Mesothelial cell of epicardium (in vitro differentiated cells): ENCODE data around the gene CCDC87. TPM values are rescaled to one million over a fixed set of nuclear protein-coding genes. Genes with fewer than 3 reads are reported as not detected.
"Not testable (repeated sequence)": the region's sequence is repeated elsewhere in the genome, so short reads cannot be mapped to it uniquely, and the experiment has no call there.

Source experiments
- DNase-seq, 2 experiments: peaks; one replicate each; pipeline ENCODE4 v3.0.0; 2021; ENCODE audit warnings: low spot score in 2 of 2; ENCODE audit not compliant: unreplicated experiment in 2 of 2
- H3K27ac Mint-ChIP-seq: 2 replicates; pipeline ENCODE4 v1.8.0; 2021; ENCODE audit warnings: mixed read lengths
- H3K27me3 Mint-ChIP-seq: 2 replicates; pipeline ENCODE4 v1.8.0; 2021; ENCODE audit warnings: low read depth, mixed read lengths
- H3K36me3 Mint-ChIP-seq: 2 replicates; pipeline ENCODE4 v1.8.0; 2021; ENCODE audit warnings: mixed read lengths
- H3K4me1 Mint-ChIP-seq: 2 replicates; pipeline ENCODE4 v1.8.0; 2021; ENCODE audit warnings: mixed read lengths
- H3K4me3 Mint-ChIP-seq: 2 replicates; pipeline ENCODE4 v1.8.0; 2021; ENCODE audit warnings: mild to moderate bottlenecking, moderate library complexity, mixed read lengths
- H3K9me3 Mint-ChIP-seq: 2 replicates; pipeline ENCODE4 v1.8.0; 2021; ENCODE audit warnings: mixed read lengths
- total RNA-seq: library from RNA; stranded (reverse); gene quantifications from 3 replicates; pipeline ENCODE4 v1.2.1, GENCODE V29; 2021
- TF ChIP-seq, protein P1 (sequence below): fragments of 200-600 bp; sonication (generic); IDR thresholded peaks from one replicate; pipeline ENCODE4 v1.5.0; 2021; ENCODE audit warnings: antibody characterized with exemption; ENCODE audit not compliant: unreplicated experiment

Gene CCDC87
- total RNA-seq, 1 donor from 2014 or later = 0.25 TPM

DNA sequence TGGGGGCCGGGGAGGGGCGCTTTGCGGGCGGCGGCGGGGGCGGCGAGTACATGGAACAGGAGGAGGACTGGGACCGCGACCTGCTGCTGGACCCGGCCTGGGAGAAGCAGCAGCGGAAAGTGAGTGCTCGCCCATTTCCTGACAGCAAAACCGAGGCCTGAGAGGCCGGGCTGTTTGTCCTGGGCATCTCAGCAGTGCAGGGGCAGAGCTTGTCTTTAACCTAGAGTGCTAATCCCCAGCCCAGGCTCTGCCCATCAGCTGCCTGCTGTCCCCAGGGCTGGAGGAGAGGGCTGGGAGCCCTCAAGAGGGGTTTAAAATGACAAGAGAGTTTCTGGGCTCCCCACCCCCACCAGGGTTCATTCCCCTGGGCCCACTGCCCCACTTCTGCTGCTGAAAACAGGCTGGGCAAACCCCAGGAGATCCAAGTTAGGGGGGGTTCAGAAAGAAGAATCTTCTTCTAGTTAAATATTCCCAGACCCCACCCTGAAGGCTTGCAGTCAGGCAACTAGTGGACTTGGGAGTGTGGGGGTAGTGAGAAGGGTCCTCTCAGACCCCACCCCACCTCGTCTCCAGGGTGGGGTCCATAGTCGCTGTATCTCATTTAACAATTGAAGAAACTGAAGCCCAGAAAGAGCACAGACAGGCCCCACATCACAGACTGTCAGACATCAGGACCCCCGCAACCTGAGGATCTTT lies 45.7 kb downstream of the CCDC87 start:
- TF ChIP-seq, protein P1, sequence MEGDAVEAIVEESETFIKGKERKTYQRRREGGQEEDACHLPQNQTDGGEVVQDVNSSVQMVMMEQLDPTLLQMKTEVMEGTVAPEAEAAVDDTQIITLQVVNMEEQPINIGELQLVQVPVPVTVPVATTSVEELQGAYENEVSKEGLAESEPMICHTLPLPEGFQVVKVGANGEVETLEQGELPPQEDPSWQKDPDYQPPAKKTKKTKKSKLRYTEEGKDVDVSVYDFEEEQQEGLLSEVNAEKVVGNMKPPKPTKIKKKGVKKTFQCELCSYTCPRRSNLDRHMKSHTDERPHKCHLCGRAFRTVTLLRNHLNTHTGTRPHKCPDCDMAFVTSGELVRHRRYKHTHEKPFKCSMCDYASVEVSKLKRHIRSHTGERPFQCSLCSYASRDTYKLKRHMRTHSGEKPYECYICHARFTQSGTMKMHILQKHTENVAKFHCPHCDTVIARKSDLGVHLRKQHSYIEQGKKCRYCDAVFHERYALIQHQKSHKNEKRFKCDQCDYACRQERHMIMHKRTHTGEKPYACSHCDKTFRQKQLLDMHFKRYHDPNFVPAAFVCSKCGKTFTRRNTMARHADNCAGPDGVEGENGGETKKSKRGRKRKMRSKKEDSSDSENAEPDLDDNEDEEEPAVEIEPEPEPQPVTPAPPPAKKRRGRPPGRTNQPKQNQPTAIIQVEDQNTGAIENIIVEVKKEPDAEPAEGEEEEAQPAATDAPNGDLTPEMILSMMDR = no peak
- peaks cover 13% of the 10 kb centered on the region for H3K4me1 Mint-ChIP-seq
- H3K9me3 Mint-ChIP-seq = no peaks in the 10 kb centered on the region
- peak overlapping the region; percentile 63 for H3K4me3 Mint-ChIP-seq
- peaks cover 6% of the 10 kb centered on the region for H3K36me3 Mint-ChIP-seq
- H3K27me3 Mint-ChIP-seq = peaks cover 3% of the 10 kb centered on the region
- DNase-seq = no peak
- no peak overlapping the region for H3K27ac Mint-ChIP-seq

DNA sequence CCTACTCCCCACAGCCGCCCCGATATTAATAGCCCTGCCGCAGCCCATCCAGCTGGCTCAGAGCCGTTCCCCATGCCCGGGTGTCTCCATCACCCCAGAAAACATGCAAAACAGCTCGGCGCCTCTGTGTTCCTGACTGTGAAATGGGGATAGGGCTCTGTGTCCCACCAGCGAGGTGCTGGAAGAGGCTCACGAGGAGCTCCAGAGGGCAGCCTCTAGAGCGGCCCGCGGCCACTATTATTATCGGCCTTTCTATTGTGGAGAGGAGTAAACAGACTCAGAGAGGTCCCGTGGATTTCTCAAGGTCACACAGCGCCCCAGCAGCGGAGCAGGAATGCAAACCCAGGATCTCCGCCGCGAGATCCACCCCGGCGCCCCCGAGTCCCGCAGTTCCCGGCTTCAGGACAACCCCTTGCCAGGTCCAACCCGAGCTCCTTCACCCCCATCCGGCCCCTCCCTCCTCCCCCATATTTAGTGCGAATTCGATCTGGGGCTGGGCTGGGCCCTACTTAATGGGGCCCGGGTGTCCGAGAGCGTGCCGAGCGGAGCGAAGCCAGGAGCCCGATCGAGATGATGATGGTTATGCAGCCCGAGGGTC lies 46.4 kb downstream of the CCDC87 start, which contains the start of gene ACTN3:
ACTN3 (plus strand) TSS at position 536 of the 598 bp plus-strand sequence; CDS start at position 571, 35 bp downstream.
- H3K4me1 Mint-ChIP-seq = peaks cover 13% of the 10 kb centered on the region
- H3K9me3 Mint-ChIP-seq = no peaks in the 10 kb centered on the region
- no peak within 1 kb of the TSS for H3K27ac Mint-ChIP-seq
- peaks cover 11% of the 10 kb centered on the region for H3K36me3 Mint-ChIP-seq
- H3K27me3 Mint-ChIP-seq = peaks cover 3% of the 10 kb centered on the region
- DNase-seq = no peak
- TF ChIP-seq, protein P1 = no peak
- H3K4me3 Mint-ChIP-seq = peak within 1 kb of the TSS; percentile 63

DNA sequence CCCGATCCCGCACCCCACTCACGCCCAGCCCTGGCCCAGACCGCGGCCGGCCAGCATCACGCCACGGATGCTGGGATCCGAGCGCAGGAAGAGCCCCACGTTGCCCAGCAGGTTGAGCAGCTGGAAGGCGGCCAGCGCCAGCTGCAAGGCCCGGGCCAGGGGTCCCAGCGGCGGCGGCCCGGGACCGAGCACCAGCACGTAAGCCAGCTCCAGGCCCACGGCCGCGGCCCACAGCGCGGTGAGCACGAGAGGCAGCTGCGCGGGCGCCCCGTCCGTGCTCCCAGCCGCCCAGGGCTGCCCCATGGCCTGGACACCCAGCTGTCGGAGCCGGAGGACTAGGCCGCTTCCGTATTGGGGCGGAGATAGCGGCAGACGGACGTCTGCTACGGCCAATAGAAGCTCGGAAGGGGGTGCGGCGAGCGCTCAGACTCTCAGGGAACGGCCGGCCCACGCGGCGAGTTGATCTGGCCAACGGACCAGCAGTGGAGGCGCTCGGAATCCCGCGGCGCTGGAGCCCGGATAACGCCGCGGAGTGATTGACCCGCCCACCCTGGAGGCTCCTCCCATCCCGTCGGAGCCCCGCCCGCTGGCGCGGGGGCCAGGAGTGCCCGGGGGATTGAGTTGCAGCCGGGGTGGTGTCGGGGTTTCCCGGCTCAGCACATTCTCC lies 47.0 kb downstream of the CCDC87 start, which contains the start of gene ZDHHC24:
ZDHHC24 (minus strand) TSS at position 348 of the 667 bp plus-strand sequence; CDS start at position 303, 45 bp downstream.
- Mint-ChIP-seq H3K9me3 (no peaks in the 10 kb centered on the region), H3K27ac (peak within 1 kb of the TSS; percentile 22), H3K4me1 (peaks cover 13% of the 10 kb centered on the region), H3K36me3 (peaks cover 15% of the 10 kb centered on the region), H3K4me3 (peak within 1 kb of the TSS; percentile 73), H3K27me3 (peaks cover 3% of the 10 kb centered on the region)
- TF ChIP-seq, protein P1 = no peak
- DNase-seq = peak; percentile 84 to 93

DNA sequence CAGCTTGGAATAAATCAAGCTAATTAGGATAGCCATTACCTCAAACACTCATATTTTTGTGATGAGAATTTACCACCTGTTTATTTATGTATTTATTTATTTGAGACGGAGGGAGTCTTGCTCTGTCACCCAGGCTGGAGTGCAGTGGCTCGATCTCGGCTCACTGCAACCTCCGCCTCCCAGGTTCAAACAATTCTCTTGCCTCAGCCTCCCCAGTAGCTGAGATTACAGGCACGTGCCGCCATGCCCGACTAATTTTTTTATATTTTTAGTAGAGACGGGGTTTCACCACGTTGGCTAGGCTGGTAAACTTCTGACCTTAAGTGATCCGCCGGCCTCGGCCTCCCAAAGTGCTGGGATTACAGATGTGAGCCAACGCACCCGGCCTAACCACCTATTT lies 47.9 kb downstream of the CCDC87 start:
- not testable (repeated sequence) for H3K27me3 Mint-ChIP-seq, H3K27ac Mint-ChIP-seq, DNase-seq, H3K9me3 Mint-ChIP-seq
- Mint-ChIP-seq H3K4me1 (peaks cover 13% of the 10 kb centered on the region), H3K4me3 (peak overlapping the region; percentile 73), H3K36me3 (peaks cover 15% of the 10 kb centered on the region)

DNA sequence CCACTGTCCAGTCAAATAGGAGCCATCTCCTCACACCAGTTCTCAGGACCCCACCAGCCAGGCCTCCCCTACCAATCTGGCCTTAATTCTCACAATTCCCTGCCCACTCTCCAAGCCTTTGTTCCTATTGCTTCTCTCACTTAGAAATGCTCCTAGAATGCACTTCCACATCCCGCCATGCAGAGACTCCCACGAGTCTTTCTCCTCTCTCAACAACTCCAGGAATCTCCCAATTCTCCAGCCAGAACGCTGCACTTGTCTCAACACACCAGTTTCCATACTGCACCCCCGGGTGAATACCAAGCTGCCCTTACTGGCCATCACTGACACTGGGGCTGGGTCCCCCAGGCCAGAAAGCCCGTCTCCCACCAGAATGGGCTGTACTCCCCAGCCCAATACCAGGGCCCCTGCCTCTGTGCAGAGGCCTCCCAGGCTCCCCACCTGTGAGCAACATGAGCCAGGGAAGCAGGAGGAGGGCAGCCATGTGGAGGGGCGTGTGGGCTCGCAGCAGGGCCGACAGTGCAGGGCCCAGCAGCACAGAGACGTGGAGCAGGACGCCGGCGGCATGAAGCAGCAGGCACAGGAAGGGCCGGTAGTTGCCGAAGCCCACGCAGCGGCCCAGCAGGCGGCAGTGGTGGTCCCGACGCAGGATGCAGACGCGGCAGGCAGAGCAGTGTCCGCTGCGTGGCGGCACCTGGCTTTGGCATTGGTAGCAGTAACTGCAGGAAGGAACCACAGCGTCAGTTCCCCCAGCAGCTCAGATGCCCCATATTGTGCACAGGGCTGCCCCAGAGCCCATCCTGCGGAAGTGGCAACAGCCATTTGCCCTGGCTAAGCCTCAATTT lies 49.4 kb downstream of the CCDC87 start:
- H3K9me3 Mint-ChIP-seq = no peaks in the 10 kb centered on the region

More for the DNA sequence above, 49.4 kb downstream of the CCDC87 start:
- Mint-ChIP-seq H3K27me3 (peaks cover 3% of the 10 kb centered on the region), H3K4me1 (peaks cover 13% of the 10 kb centered on the region), H3K27ac (peak overlapping the region; percentile 18), H3K36me3 (peaks cover 19% of the 10 kb centered on the region), H3K4me3 (peak overlapping the region; percentile 12)
- TF ChIP-seq, protein P1 = no peak
- DNase-seq = no peak
